ENCODE measurements around the gene SLC39A1.

- TF ChIP-seq ZNF317 (CRISPR knock-in tag; IDR thresholded peaks at IDR 0.05; ENCODE audit: borderline replicate concordance, low read depth), result no peak
- TF ChIP-seq MAX (CRISPR knock-in tag; IDR thresholded peaks at IDR 0.05), result no peak
These were observed 24.3 kb upstream of the SLC39A1 start for GRCh38 chr1:153987621-153988020.
